GM19455 (cell line): ENCODE data around the gene FBXW5.

Source experiments
- ATAC-seq: cut with Tn5 transposase; IDR thresholded peaks from one replicate; pipeline ENCODE4 v1.9.1; 2021; ENCODE audit not compliant: unreplicated experiment

Gene FBXW5

GRCh38 chr9:136936645-136937170, 7.8 kb downstream of the FBXW5 start:
- no peak for ATAC-seq

- no peak for ATAC-seq
Measured at GRCh38 chr9:136935651-136936050, 8.9 kb downstream of the FBXW5 start.

GRCh38 chr9:136934277-136934676, 10.3 kb downstream of the FBXW5 start:
- ATAC-seq: no peak

GRCh38 chr9:136931611-136932130, 12.9 kb downstream of the FBXW5 start:
- no peak for ATAC-seq

GRCh38 chr9:136930014-136930413, 14.5 kb downstream of the FBXW5 start:
- ATAC-seq: no peak

- ATAC-seq: no peak
Measured at GRCh38 chr9:136928591-136928990, 15.9 kb downstream of the FBXW5 start.

- no peak for ATAC-seq
Measured at GRCh38 chr9:136927343-136928271, 16.9 kb downstream of the FBXW5 start.

- no peak for ATAC-seq
Measured at GRCh38 chr9:136926749-136927148, 17.8 kb downstream of the FBXW5 start.

GRCh38 chr9:136926154-136926704, 18.3 kb downstream of the FBXW5 start:
- no peak for ATAC-seq

- no peak for ATAC-seq
Measured at GRCh38 chr9:136925414-136926153, 19.0 kb downstream of the FBXW5 start.

GRCh38 chr9:136923881-136924280, 20.7 kb downstream of the FBXW5 start:
- ATAC-seq: no peak

GRCh38 chr9:136922540-136922939, 22.0 kb downstream of the FBXW5 start:
- ATAC-seq: no peak

- ATAC-seq: no peak
Measured at GRCh38 chr9:136921718-136922117, 22.8 kb downstream of the FBXW5 start.

- no peak for ATAC-seq
Measured at GRCh38 chr9:136921307-136921706, 23.2 kb downstream of the FBXW5 start.

GRCh38 chr9:136920734-136921231, 23.8 kb downstream of the FBXW5 start:
- no peak for ATAC-seq

- ATAC-seq: no peak
Measured at GRCh38 chr9:136920069-136920468, 24.5 kb downstream of the FBXW5 start.

- no peak for ATAC-seq
Measured at GRCh38 chr9:136917902-136918301, 26.6 kb downstream of the FBXW5 start.

- no peak for ATAC-seq
Measured at GRCh38 chr9:136916330-136917184, 28.0 kb downstream of the FBXW5 start.

- ATAC-seq: no peak
Measured at GRCh38 chr9:136915632-136916329, 28.8 kb downstream of the FBXW5 start.
